PC-3 (cell line): Measurements from ENCODE around the gene ROS1.

Experiments used
- CTCF ChIP-seq: fragments of 300-600 bp; sonication (generic); conservative IDR thresholded peaks from 2 replicates; pipeline ENCODE4 v1.5.1; 2017; ENCODE audit warnings: antibody characterized with exemption, low read depth, mild to moderate bottlenecking, low read length
- EZH2 ChIP-seq: fragments of 300-600 bp; sonication (generic); IDR thresholded peaks from one replicate; pipeline ENCODE4 v1.6.1; 2017; ENCODE audit warnings: antibody characterized with exemption, mild to moderate bottlenecking, low read length; ENCODE audit not compliant: unreplicated experiment
- EZH2phosphoT487 ChIP-seq: fragments of 300-600 bp; sonication (generic); IDR thresholded peaks from 2 replicates; pipeline ENCODE4 v1.6.1; 2018; ENCODE audit warnings: mild to moderate bottlenecking, antibody characterized with exemption, low read length, borderline replicate concordance

DNA sequence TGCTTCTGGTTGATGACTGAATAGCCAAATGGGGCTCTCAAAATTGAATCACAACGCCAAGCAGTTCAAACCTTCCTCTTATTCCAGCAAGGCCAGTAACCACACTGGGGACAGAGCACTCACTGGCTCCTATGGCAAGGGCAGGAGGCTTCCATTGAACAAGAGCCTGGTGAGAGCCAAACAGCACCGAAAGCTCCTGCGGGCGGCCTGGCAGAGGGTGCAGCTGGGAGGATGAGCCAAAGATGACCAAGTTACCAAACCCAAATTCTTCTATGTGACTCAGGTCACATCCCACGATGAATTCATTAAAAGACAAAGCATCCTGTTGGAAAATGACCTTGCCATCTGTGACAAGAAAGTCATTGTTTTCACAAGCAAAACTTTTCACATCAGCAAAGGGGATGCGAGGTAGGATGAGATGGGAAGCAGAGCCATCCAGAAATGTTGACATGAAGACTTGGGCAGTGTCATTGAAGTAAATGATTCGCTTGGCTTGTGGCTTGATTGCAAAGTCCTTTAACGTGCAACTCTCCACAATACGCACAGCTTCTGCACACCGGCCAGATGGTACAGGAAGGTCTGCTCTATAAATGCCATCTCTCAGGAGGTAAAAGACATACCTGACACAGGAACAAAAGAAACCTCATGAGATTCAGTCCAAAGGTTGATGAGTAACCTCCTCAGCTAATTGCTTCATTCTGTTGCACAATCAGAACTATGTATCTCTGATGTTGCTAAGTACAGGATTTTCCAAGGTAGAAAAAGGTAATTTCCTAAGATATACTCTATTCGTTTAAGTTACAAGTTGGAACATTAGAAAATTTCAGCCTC lies 36.3 kb downstream of the ROS1 start:
- TF ChIP-seq CTCF: no peak
- no peak for TF ChIP-seq EZH2
- no peak for TF ChIP-seq EZH2phosphoT487
